ENCODE results near the gene TTYH3.

TTYH3 gene

DNA sequence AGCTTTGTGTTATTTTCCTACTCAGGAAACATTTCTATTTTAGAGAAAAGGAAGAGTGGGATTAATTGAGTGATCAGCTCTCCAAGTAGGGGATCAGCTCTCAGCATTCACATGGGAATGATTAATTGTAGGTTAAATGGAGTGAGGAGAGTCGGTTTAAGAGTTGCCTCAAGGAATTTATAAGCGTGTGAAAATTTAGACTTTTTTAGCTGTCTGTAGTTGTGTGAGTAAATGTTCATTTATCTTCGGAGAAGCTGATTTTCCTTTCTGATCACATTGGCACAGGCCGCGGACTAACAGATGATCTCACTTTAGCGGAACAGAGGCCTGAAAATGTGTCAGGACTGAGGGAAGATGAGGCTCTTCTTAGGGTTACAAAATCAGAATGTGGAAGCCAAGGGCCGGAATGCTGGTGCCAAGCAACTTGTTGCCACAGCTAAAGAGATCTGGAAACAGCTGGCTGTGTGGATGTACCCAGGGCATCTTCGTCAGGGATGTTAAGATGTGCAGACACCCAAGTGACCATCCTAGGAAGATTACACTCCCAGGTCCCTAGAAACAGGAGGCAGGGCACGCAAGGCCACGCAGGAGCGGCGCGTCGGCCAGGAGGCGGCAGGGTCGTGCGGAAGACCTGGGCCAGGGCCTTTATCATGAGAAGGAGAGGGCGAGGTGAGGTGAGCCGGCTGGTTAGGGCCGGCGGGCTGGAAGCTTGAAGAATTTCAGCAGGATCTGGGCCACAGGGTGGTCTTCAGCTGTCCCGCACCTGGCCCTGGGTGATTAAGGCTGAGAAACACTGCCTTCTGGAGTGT lies 35.1 kb upstream of the TTYH3 start:
- DNase-seq (ENCODE audit: low spot score) (no peak), ATAC-seq (ENCODE audit: low read depth) (no peak)
- Histone ChIP-seq H3K27me3 (ENCODE audit: insufficient read depth, poor library complexity, severe bottlenecking) (no peaks in the 10 kb centered on the region), H3K4me1 (ENCODE audit: insufficient read depth, poor library complexity, severe bottlenecking) (no peaks in the 10 kb centered on the region), H3K27ac (ENCODE audit: poor library complexity, severe bottlenecking) (no peak overlapping the region), H3K4me3 (ENCODE audit: severe bottlenecking) (no peak overlapping the region), H3K9me3 (ENCODE audit: severe bottlenecking) (no peaks in the 10 kb centered on the region), H3K36me3 (ENCODE audit: low read depth) (peaks cover 15% of the 10 kb centered on the region)
- TF ChIP-seq, protein P1, sequence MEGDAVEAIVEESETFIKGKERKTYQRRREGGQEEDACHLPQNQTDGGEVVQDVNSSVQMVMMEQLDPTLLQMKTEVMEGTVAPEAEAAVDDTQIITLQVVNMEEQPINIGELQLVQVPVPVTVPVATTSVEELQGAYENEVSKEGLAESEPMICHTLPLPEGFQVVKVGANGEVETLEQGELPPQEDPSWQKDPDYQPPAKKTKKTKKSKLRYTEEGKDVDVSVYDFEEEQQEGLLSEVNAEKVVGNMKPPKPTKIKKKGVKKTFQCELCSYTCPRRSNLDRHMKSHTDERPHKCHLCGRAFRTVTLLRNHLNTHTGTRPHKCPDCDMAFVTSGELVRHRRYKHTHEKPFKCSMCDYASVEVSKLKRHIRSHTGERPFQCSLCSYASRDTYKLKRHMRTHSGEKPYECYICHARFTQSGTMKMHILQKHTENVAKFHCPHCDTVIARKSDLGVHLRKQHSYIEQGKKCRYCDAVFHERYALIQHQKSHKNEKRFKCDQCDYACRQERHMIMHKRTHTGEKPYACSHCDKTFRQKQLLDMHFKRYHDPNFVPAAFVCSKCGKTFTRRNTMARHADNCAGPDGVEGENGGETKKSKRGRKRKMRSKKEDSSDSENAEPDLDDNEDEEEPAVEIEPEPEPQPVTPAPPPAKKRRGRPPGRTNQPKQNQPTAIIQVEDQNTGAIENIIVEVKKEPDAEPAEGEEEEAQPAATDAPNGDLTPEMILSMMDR (IDR thresholded peaks at IDR 0.05; ENCODE audit: poor library complexity, severe bottlenecking), result no peak

DNA sequence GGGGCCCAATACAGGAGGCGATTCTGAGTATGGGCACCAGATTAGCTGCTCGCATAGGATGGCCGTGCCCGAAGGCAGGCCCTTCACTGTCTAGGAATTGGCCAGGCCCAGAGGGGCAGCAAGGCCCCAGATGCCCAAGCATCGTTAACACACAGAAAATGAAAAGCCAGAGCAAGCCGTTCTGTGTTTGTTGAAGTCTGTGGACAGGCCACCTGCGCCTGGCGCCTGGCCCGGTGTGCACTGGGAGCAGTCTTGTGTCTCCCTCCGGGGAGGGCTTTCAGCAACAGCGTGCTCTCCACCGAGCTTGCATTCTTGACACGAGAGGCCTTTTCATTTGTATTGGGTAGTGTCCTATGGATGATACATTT lies 34.5 kb upstream of the TTYH3 start:
- H3K27me3 ChIP-seq (ENCODE audit: insufficient read depth, poor library complexity, severe bottlenecking), result no peaks in the 10 kb centered on the region

DNA sequence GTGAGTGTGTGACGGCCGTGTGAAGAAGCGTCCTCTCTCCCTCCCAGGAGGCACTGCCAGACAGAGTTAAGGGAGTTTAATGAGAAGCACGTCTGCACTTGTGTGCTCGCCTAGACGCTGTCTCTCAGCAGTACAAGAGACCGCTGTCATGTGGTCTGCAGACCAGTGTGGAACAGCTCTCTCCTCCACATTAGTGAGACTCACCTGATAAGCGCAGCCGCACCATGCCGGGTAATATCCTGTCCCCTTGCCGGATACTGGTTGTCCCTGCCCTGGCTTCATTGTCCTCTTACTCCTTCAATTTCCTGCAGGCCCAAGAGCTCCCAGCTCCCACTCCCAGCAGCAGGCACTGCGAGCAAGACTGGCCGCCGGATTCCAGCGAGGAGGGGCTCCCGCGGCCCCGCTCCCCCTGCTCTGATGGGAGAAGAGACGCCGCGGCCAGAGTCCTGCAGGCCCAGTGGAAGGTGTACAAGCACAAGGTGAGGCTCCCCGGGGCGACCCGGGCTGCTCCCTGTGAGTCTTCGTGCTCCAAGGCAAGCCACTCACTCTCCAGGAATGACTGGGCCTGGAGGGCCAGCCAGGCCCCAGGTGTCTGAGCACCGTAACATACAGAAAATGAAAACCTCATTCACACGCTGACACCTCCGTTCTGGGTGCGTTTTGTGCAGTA lies 33.5 kb upstream of the TTYH3 start:
- H3K4me3 ChIP-seq (ENCODE audit: severe bottlenecking), result no peak overlapping the region

More for the DNA sequence above, 34.5 kb upstream of the TTYH3 start:
- DNase-seq (ENCODE audit: low spot score), result no peak
- peaks cover 15% of the 10 kb centered on the region for H3K36me3 ChIP-seq (ENCODE audit: low read depth)
- no peak overlapping the region for H3K4me3 ChIP-seq (ENCODE audit: severe bottlenecking)
- H3K4me1 ChIP-seq (ENCODE audit: insufficient read depth, poor library complexity, severe bottlenecking), result no peaks in the 10 kb centered on the region
- H3K27ac ChIP-seq (ENCODE audit: poor library complexity, severe bottlenecking), result no peak overlapping the region
- H3K9me3 ChIP-seq (ENCODE audit: severe bottlenecking), result no peaks in the 10 kb centered on the region
- ATAC-seq (ENCODE audit: low read depth), result no peak
- TF ChIP-seq, protein P1 (IDR thresholded peaks at IDR 0.05; ENCODE audit: poor library complexity, severe bottlenecking), result no peak

DNA sequence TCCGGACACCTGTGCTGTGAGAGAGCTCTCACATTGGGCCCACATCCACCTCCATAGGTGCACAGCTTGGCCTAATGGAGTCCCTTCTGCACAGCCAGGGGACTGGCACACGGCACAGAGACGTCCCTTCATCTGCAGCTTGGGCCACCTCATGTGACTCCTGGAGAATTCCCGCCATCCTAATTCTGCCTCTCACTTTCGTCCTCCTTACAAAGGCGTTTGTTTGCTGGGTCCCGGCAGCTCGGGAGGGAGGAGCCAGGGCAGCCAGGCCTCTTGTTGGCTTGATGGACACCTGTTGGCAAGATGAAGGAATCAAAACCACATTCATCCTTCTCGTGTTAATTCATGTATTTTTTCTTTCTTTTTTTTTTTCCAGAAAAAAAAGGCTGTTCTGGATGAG lies 30.7 kb upstream of the TTYH3 start:
- no peak overlapping the region for H3K27ac ChIP-seq (ENCODE audit: poor library complexity, severe bottlenecking)
- H3K27me3 ChIP-seq (ENCODE audit: insufficient read depth, poor library complexity, severe bottlenecking), result no peaks in the 10 kb centered on the region
- H3K4me3 ChIP-seq (ENCODE audit: severe bottlenecking), result no peak overlapping the region
- H3K4me1 ChIP-seq (ENCODE audit: insufficient read depth, poor library complexity, severe bottlenecking), result no peaks in the 10 kb centered on the region
- ATAC-seq (ENCODE audit: low read depth) (no peak), DNase-seq (ENCODE audit: low spot score) (no peak)
- no peaks in the 10 kb centered on the region for H3K9me3 ChIP-seq (ENCODE audit: severe bottlenecking)
- peaks cover 8% of the 10 kb centered on the region; the same call in 1 of the 2 replicates for H3K36me3 ChIP-seq (ENCODE audit: low read depth)
- TF ChIP-seq, protein P1 (IDR thresholded peaks at IDR 0.05; ENCODE audit: poor library complexity, severe bottlenecking), result no peak

More for the DNA sequence above, 33.5 kb upstream of the TTYH3 start:
- no peak for DNase-seq (ENCODE audit: low spot score)
- Histone ChIP-seq H3K4me1 (ENCODE audit: insufficient read depth, poor library complexity, severe bottlenecking) (no peaks in the 10 kb centered on the region), H3K27me3 (ENCODE audit: insufficient read depth, poor library complexity, severe bottlenecking) (no peaks in the 10 kb centered on the region), H3K36me3 (ENCODE audit: low read depth) (peaks cover 12% of the 10 kb centered on the region), H3K27ac (ENCODE audit: poor library complexity, severe bottlenecking) (no peak overlapping the region), H3K9me3 (ENCODE audit: severe bottlenecking) (no peaks in the 10 kb centered on the region)
- TF ChIP-seq, protein P1 (IDR thresholded peaks at IDR 0.05; ENCODE audit: poor library complexity, severe bottlenecking), result no peak
- ATAC-seq (ENCODE audit: low read depth), result no peak
